Endodermal cell (in vitro differentiated cells): ENCODE measurements around the gene FMO5. TPM values are rescaled to one million over a fixed set of nuclear protein-coding genes. Genes with fewer than 3 reads are reported as not detected.
"Not testable (repeated sequence)": the region's sequence is repeated elsewhere in the genome, so short reads cannot be mapped to it uniquely, and the experiment has no call there.

Experiments
- DNase-seq: peaks from one replicate; pipeline ENCODE4 v3.0.0-alpha.2; 2017
- H3K27ac ChIP-seq: 2 replicates; pipeline ENCODE4 v1.5.1; 2013; ENCODE audit warnings: mild to moderate bottlenecking, low read depth, low read length, moderate library complexity
- H3K27me3 ChIP-seq: 2 replicates; pipeline ENCODE4 v1.6.1; 2013; ENCODE audit warnings: mild to moderate bottlenecking, low read length, moderate library complexity; ENCODE audit not compliant: insufficient read depth, control insufficient read depth, poor library complexity, severe bottlenecking
- H3K36me3 ChIP-seq: 2 replicates; pipeline ENCODE4 v1.7.0; 2013; ENCODE audit warnings: mild to moderate bottlenecking, low read length, moderate library complexity; ENCODE audit not compliant: control insufficient read depth, insufficient read depth
- H3K4me1 ChIP-seq: one replicate; pipeline ENCODE4 v1.7.0; 2013; ENCODE audit warnings: low read length; ENCODE audit not compliant: control insufficient read depth, insufficient read depth
- H3K4me3 ChIP-seq: 2 replicates; pipeline ENCODE4 v1.5.1; 2013; ENCODE audit warnings: mild to moderate bottlenecking, low read length, moderate library complexity
- H3K9ac ChIP-seq: 2 replicates; pipeline ENCODE4 v1.6.1; 2013; ENCODE audit warnings: mild to moderate bottlenecking, low read length, moderate library complexity; ENCODE audit not compliant: poor library complexity, severe bottlenecking; ENCODE audit errors: extremely low read depth
- H3K9me3 ChIP-seq: 2 replicates; pipeline ENCODE4 v1.6.1; 2013; ENCODE audit warnings: mild to moderate bottlenecking, low read length, moderate library complexity; ENCODE audit not compliant: control insufficient read depth
- H3K27ac Mint-ChIP-seq: 2 replicates; pipeline ENCODE4 v1.8.0; 2020; ENCODE audit warnings: mixed read lengths
- H3K27me3 Mint-ChIP-seq: 2 replicates; pipeline ENCODE4 v1.8.0; 2021; ENCODE audit warnings: mild to moderate bottlenecking, mixed read lengths; ENCODE audit not compliant: insufficient read depth
- H3K36me3 Mint-ChIP-seq: 2 replicates; pipeline ENCODE4 v1.8.0; 2020; ENCODE audit warnings: low read depth, mixed read lengths
- H3K4me1 Mint-ChIP-seq: 2 replicates; pipeline ENCODE4 v1.8.0; 2020; ENCODE audit warnings: mixed read lengths
- H3K4me3 Mint-ChIP-seq: 2 replicates; pipeline ENCODE4 v1.8.0; 2020; ENCODE audit warnings: mild to moderate bottlenecking, moderate library complexity, mixed read lengths
- H3K9me3 Mint-ChIP-seq: 2 replicates; pipeline ENCODE4 v1.8.0; 2020; ENCODE audit warnings: mild to moderate bottlenecking, mixed read lengths
- WGBS, 2 experiments: methylation state at CpG; one replicate each; pipeline versions ENCODE4 v1.1.5 to v1.1.7; 2013; ENCODE audit warnings: missing lambda C conversion rate in 2 of 2, mixed read lengths in 1 of 2; ENCODE audit not compliant: insufficient coverage in 1 of 2, insufficient read length in 1 of 2; 5-methylcytosine and 5-hydroxymethylcytosine counted together
- total RNA-seq, 2 donors: library from RNA; stranded (reverse); fragmentation: NEBNext Ultra II Directional in 1 of 2; extraction: Animal tissue kit (Norgen Biotek cat#: 25700) in 1 of 2; gene quantifications; 2 replicates in 1 of 2; 3 replicates in 1 of 2; pipeline ENCODE4 v1.2.1, GENCODE V29; 2021
- TF ChIP-seq, protein P1 (sequence below): fragments of 200-600 bp; sonication (generic); conservative IDR thresholded peaks from 2 replicates; pipeline ENCODE4 v1.5.0; 2021; ENCODE audit warnings: antibody characterized with exemption, mild to moderate bottlenecking

FMO5 gene
- total RNA-seq, 2 donors from 2014 or later, result 13.9 to 14.1 TPM

DNA sequence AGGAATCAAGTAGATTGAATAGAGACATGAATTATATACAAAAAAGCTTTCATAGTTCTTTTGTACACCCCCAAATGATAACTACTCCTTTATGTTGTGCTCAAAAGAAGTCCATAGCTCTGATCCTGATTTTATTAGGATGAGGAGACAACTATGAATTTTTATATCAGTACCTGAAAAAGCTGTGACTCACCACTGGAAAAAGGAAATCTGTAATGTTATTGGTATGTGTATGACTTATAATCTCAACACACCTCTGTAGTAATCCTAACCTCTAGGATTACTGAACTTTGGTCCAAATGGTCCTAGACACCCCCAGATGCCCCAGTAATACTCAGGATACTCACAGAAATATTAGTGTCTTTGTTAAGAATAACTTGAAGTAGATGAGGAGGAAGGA, 63.0 kb downstream of the FMO5 start:
- H3K9me3 ChIP-seq, result no peaks in the 10 kb centered on the region
- no peaks in the 10 kb centered on the region for H3K4me1 ChIP-seq
- Mint-ChIP-seq H3K4me1 (peaks cover 8% of the 10 kb centered on the region), H3K36me3 (peaks cover 88% of the 10 kb centered on the region), H3K27me3 (no peaks in the 10 kb centered on the region), H3K27ac (no peak overlapping the region), H3K9me3 (no peaks in the 10 kb centered on the region), H3K4me3 (no peak overlapping the region)
- H3K36me3 ChIP-seq, result peaks cover 96% of the 10 kb centered on the region
- DNase-seq, result no peak
- no peak overlapping the region for H3K27ac ChIP-seq
- H3K4me3 ChIP-seq, result no peak overlapping the region
- H3K27me3 ChIP-seq, result no peaks in the 10 kb centered on the region
- no peak overlapping the region for H3K9ac ChIP-seq
- TF ChIP-seq, protein P1, sequence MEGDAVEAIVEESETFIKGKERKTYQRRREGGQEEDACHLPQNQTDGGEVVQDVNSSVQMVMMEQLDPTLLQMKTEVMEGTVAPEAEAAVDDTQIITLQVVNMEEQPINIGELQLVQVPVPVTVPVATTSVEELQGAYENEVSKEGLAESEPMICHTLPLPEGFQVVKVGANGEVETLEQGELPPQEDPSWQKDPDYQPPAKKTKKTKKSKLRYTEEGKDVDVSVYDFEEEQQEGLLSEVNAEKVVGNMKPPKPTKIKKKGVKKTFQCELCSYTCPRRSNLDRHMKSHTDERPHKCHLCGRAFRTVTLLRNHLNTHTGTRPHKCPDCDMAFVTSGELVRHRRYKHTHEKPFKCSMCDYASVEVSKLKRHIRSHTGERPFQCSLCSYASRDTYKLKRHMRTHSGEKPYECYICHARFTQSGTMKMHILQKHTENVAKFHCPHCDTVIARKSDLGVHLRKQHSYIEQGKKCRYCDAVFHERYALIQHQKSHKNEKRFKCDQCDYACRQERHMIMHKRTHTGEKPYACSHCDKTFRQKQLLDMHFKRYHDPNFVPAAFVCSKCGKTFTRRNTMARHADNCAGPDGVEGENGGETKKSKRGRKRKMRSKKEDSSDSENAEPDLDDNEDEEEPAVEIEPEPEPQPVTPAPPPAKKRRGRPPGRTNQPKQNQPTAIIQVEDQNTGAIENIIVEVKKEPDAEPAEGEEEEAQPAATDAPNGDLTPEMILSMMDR, result no peak

DNA sequence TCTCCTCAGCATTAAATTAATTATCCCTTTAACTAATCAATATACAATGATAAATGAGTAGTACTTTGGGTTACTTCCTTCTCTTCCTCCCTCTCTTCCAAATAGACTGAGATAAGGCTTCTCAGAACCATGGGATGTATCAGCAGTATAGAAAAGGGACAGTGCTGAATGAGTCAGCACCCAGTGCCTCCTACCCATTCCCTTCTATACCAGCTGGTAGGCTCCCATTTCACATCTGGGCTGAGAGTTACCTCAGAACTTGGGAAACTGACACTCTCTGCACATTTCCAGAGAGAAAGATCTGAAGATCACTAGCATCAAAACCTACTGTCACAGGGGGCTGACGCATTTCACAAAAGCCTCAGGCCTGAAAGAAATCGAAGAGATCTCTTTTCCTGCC, 68.0 kb downstream of the FMO5 start:
- not testable (repeated sequence) for H3K27me3 Mint-ChIP-seq, H3K4me3 Mint-ChIP-seq, H3K4me1 ChIP-seq, H3K27ac ChIP-seq, H3K4me3 ChIP-seq, H3K9me3 Mint-ChIP-seq, H3K27me3 ChIP-seq, DNase-seq, H3K9ac ChIP-seq, H3K4me1 Mint-ChIP-seq, H3K9me3 ChIP-seq, H3K27ac Mint-ChIP-seq
- H3K36me3 Mint-ChIP-seq, result peaks cover 63% of the 10 kb centered on the region
- peaks cover 86% of the 10 kb centered on the region for H3K36me3 ChIP-seq
- 83 to 100% methylated on average over 1 to 2 of the region's 2 CpGs for WGBS, 2 experiments

DNA sequence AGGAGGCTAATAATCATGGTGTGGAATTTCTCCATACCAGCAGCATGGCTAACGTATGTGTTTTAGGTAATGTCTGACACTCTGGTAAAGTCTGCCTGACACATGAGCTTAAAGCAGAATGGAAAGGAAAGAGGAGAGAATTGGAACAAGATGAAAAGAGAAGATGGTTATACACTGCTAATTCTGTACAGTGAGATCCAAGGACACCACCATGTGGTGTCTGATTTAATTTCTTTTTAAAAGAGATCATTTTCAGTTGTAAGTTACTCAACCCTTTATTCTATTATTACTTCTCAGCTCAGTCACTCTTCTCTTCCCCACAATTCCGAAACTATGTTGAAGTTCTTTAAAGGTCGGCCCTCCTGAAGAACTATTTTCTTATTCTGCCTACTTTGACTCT, 68.5 kb downstream of the FMO5 start:
- Mint-ChIP-seq H3K4me1 (peaks cover 12% of the 10 kb centered on the region), H3K27ac (no peak overlapping the region), H3K9me3 (no peaks in the 10 kb centered on the region), H3K4me3 (no peak overlapping the region), H3K27me3 (no peaks in the 10 kb centered on the region), H3K36me3 (peaks cover 62% of the 10 kb centered on the region)
- H3K27ac ChIP-seq, result no peak overlapping the region
- no peaks in the 10 kb centered on the region for H3K9me3 ChIP-seq
- DNase-seq, result no peak
- no peaks in the 10 kb centered on the region for H3K27me3 ChIP-seq
- TF ChIP-seq, protein P1, result no peak
- H3K4me3 ChIP-seq, result no peak overlapping the region
- H3K4me1 ChIP-seq, result peaks cover 2% of the 10 kb centered on the region
- 93 to 100% methylated on average over 3 of the region's 3 CpGs for WGBS, 2 experiments
- H3K9ac ChIP-seq, result no peak overlapping the region
- H3K36me3 ChIP-seq, result peaks cover 81% of the 10 kb centered on the region

DNA sequence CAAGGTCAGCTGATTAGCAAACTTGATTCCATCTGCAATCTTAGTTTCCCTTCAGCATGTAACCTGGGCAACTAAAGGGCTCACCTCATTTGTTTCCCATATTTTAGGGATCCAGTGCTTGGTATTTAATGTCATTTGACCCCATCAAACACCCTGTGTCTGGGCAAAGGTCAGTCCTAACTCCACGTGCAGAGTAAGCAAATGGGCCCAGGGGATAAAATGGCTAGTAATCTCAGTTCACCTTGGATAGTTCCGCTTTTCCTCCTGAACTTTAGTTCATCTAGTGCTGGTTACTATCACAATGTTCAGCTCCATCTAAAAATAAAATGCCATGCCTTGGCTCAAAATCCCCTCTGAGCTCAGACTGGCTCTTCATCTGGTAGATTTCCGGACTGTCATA, 72.4 kb downstream of the FMO5 start:
- Histone ChIP-seq H3K36me3 (peaks cover 45% of the 10 kb centered on the region), H3K27ac (no peak overlapping the region), H3K4me3 (no peak overlapping the region), H3K27me3 (no peaks in the 10 kb centered on the region), H3K4me1 (peaks cover 2% of the 10 kb centered on the region), H3K9me3 (peaks cover 4% of the 10 kb centered on the region), H3K9ac (no peak overlapping the region)
- no peak for DNase-seq
- WGBS, 2 experiments, result 90 to 91% methylated on average over 2 to 3 of the region's 3 CpGs
- Mint-ChIP-seq H3K4me3 (no peak overlapping the region), H3K27ac (no peak overlapping the region), H3K36me3 (peaks cover 28% of the 10 kb centered on the region), H3K4me1 (peaks cover 13% of the 10 kb centered on the region), H3K27me3 (no peaks in the 10 kb centered on the region), H3K9me3 (no peaks in the 10 kb centered on the region)
- TF ChIP-seq, protein P1, result no peak
